ENCODE results near the gene CSH2. TPM values are rescaled to one million over a fixed set of nuclear protein-coding genes. Genes with fewer than 3 reads are reported as not detected.

Gene CSH2
- polyA plus RNA-seq, 1 donor, result 0.06 TPM

DNA sequence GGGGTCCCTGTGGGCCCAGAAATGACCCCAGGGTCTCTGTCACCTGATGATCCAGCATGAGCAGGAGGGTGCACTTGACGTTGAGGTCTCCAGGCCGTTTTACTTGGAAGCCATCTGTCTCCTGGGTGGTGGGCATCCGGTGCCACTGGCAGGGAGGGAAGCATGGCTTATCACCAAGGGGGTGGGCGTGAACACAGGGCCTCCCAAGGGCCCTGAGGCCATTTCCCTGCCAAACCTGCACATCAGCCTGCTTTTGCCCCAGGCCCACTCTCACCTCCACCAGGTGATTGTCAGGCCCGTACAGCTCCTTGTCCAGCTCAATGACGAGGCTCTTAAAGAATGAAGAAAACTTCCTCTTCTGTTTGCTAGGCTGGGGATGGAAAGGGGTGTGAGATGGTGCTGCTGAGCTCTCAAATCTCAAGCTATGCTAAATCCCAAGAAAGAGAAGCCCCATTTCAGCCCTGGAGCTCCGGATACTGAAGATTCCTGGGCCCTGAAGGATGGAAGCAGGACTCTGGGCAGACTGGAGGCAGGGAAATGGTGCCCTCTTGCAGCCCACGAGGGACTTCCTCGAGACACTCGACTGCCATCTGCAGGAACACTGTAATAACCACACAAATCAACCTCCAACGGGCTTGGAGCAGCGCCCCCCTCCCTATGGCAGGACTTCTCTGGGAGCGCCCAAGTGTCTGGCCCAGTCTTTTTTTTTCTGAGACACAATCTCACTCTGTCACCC is 38.9 kb downstream of the CSH2 start:
- no CpG with 5 or more reads among the region's 13 CpGs for whole genome bisulfite sequencing (ENCODE audit: insufficient coverage, low lambda C conversion rate)
- H3K27ac ChIP-seq (ENCODE audit: low read length), result no peak overlapping the region
- no peak overlapping the region for H3K4me3 ChIP-seq (ENCODE audit: low read length)
- H3K36me3 ChIP-seq (ENCODE audit: control insufficient read depth, insufficient read depth, low read length), result peaks cover 84% of the 10 kb centered on the region
- H3K4me1 ChIP-seq (ENCODE audit: control insufficient read depth, insufficient read depth, low read length), result peaks cover 21% of the 10 kb centered on the region
- peak; percentile 75 to 84 for DNase-seq
- H3K9me3 ChIP-seq (ENCODE audit: control insufficient read depth, low read depth, low read length), result no peaks in the 10 kb centered on the region
- no peaks in the 10 kb centered on the region for H3K27me3 ChIP-seq (ENCODE audit: control insufficient read depth, insufficient read depth, low read length)

DNA sequence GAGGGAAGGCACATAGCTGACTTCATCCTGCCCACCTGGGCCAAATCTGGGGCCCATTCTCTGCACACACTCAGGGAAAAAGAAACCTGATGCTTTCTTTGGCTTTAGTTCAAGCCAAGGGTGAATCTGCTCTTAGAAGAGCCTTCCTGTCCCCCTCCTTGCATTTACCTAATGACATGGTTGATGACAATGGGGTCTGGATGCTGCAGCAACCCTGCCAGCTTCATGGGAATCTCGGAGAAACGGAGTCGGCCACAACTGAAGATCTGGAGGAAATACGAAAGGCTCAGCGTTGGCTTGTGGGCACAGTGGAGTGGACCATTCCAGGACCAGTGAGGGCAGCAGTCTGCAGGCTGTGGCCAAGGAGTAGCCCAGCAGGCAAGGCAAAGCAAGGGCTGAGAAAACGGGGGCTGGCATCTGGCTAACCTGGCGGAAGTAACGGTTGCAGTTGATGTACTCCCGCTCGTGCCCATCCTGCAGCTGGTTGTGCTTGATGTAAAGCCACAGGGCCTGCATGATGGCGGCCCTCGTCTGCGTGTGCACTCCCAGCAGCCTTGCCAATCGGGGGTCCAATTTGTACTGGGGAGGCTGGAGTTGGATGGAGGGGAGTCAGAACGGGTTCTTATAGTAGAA is 39.6 kb downstream of the CSH2 start:
- Histone ChIP-seq H3K27ac (ENCODE audit: low read length) (no peak overlapping the region), H3K36me3 (ENCODE audit: control insufficient read depth, insufficient read depth, low read length) (peaks cover 91% of the 10 kb centered on the region), H3K27me3 (ENCODE audit: control insufficient read depth, insufficient read depth, low read length) (no peaks in the 10 kb centered on the region), H3K9me3 (ENCODE audit: control insufficient read depth, low read depth, low read length) (no peaks in the 10 kb centered on the region), H3K4me3 (ENCODE audit: low read length) (no peak overlapping the region), H3K4me1 (ENCODE audit: control insufficient read depth, insufficient read depth, low read length) (peaks cover 14% of the 10 kb centered on the region)
- WGBS (ENCODE audit: insufficient coverage, low lambda C conversion rate), result no CpG with 5 or more reads among the region's 15 CpGs
- DNase-seq, result no peak

DNA sequence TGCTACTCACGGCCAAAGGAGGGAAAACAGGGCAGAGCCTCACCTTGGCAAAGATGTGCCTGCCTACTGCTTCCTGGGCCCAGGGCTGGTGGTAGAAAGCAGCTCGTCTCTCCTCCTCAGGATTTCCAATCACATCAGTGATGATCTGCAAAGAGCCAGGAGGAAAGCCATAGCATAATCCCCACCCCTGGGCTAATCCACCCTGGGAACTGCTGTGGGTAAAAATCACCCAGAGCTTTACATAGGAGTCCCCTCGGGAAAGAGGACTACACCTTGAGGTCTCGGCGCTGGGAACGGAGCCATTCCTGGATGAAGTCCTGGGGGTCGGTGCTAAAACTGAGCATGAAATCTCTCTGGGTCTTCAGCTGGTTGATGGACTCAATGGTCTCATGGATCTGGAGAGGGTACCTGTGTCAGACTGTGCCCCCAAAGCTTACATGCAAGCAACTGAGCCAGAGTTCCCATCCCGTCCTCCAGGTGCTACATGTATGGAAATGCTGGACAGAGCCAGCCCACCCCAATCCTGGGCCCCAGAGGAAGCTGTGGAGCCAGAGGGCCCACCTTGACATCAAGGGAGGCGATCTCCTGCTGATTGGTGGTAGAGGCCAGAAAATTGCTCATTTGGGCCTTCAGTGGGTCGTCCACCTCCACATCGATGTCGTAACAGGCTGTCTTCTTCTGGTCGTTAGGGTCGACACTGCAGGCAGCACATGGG is 40.3 kb downstream of the CSH2 start:
- no CpG with 5 or more reads among the region's 14 CpGs for WGBS (ENCODE audit: insufficient coverage, low lambda C conversion rate)
- Histone ChIP-seq H3K4me1 (ENCODE audit: control insufficient read depth, insufficient read depth, low read length) (peaks cover 9% of the 10 kb centered on the region), H3K36me3 (ENCODE audit: control insufficient read depth, insufficient read depth, low read length) (peaks cover 89% of the 10 kb centered on the region), H3K4me3 (ENCODE audit: low read length) (no peak overlapping the region), H3K27me3 (ENCODE audit: control insufficient read depth, insufficient read depth, low read length) (no peaks in the 10 kb centered on the region), H3K9me3 (ENCODE audit: control insufficient read depth, low read depth, low read length) (no peaks in the 10 kb centered on the region), H3K27ac (ENCODE audit: low read length) (no peak overlapping the region)
- no peak for DNase-seq

DNA sequence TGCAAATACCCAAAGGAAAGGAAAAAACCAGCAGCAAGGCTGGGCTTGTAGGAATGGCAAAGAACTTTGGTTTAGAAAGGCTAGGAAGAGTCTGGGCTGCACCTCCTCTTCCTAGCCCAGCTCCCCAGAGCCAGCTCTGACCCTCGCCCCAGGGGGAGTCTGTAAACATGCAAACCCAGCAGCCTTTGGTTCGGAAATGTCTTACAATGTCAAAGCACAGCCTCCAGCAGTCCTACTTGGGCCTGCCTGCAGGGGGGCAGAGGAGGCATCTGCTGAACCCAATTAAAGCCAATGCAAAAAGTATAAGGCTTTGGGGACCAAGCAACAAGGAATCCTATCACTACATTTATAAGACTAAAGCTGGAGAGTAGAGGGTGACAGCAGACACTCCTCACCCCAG is 41.0 kb downstream of the CSH2 start:
- Histone ChIP-seq H3K4me1 (ENCODE audit: control insufficient read depth, insufficient read depth, low read length) (peaks cover 10% of the 10 kb centered on the region), H3K36me3 (ENCODE audit: control insufficient read depth, insufficient read depth, low read length) (peaks cover 81% of the 10 kb centered on the region), H3K27me3 (ENCODE audit: control insufficient read depth, insufficient read depth, low read length) (no peaks in the 10 kb centered on the region), H3K27ac (ENCODE audit: low read length) (no peak overlapping the region), H3K4me3 (ENCODE audit: low read length) (no peak overlapping the region), H3K9me3 (ENCODE audit: control insufficient read depth, low read depth, low read length) (no peaks in the 10 kb centered on the region)
- WGBS (ENCODE audit: insufficient coverage, low lambda C conversion rate), result no CpG with 5 or more reads among the region's 2 CpGs
- no peak for DNase-seq

DNA sequence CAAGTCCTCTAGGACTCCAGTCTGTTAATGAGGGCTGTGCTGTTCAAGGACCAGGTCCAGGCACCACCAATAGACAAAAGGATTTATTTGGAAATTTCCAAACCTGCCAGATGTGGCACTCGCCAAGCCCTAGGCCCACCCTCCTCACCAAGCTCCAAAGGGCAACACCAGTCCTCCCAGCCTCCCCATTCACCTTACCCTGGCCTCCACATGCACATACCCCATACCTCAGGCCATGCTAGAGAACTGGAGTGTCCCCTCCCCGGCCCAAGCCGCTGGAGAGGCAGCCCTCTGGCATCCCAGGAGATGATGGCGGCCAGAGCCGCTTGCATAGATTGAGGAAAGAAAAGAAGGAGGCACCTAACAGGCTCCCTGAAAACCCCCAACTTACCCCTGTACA is 41.5 kb downstream of the CSH2 start:
- no peaks in the 10 kb centered on the region for H3K9me3 ChIP-seq (ENCODE audit: control insufficient read depth, low read depth, low read length)
- no peak for DNase-seq
- peaks cover 77% of the 10 kb centered on the region for H3K36me3 ChIP-seq (ENCODE audit: control insufficient read depth, insufficient read depth, low read length)
- no peak overlapping the region for H3K27ac ChIP-seq (ENCODE audit: low read length)
- H3K4me1 ChIP-seq (ENCODE audit: control insufficient read depth, insufficient read depth, low read length), result peaks cover 10% of the 10 kb centered on the region
- H3K27me3 ChIP-seq (ENCODE audit: control insufficient read depth, insufficient read depth, low read length), result no peaks in the 10 kb centered on the region
- no CpG with 5 or more reads among the region's 5 CpGs for WGBS (ENCODE audit: insufficient coverage, low lambda C conversion rate)
- H3K4me3 ChIP-seq (ENCODE audit: low read length), result no peak overlapping the region

DNA sequence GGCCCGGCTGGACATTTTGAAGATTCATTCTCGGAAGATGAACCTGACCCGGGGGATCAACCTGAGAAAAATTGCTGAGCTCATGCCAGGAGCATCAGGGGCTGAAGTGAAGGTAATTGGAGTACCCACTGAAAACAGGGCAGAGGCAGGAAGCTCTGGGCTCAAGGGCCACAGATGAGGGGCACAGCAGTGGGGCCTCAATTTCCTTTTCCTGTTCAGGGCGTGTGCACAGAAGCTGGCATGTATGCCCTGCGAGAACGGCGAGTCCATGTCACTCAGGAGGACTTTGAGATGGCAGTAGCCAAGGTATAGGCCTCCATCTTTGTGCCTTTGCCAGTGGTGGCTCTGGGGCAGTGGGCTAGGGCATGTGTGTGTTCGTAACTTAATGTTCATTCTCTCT is 42.0 kb downstream of the CSH2 start:
- no peaks in the 10 kb centered on the region for H3K9me3 ChIP-seq (ENCODE audit: control insufficient read depth, low read depth, low read length)
- DNase-seq, result no peak
- H3K36me3 ChIP-seq (ENCODE audit: control insufficient read depth, insufficient read depth, low read length), result peaks cover 72% of the 10 kb centered on the region
- H3K4me3 ChIP-seq (ENCODE audit: low read length), result no peak overlapping the region
- no peak overlapping the region for H3K27ac ChIP-seq (ENCODE audit: low read length)
- H3K4me1 ChIP-seq (ENCODE audit: control insufficient read depth, insufficient read depth, low read length), result peaks cover 10% of the 10 kb centered on the region
- no CpG with 5 or more reads among the region's 8 CpGs for WGBS (ENCODE audit: insufficient coverage, low lambda C conversion rate)
- no peaks in the 10 kb centered on the region for H3K27me3 ChIP-seq (ENCODE audit: control insufficient read depth, insufficient read depth, low read length)

DNA sequence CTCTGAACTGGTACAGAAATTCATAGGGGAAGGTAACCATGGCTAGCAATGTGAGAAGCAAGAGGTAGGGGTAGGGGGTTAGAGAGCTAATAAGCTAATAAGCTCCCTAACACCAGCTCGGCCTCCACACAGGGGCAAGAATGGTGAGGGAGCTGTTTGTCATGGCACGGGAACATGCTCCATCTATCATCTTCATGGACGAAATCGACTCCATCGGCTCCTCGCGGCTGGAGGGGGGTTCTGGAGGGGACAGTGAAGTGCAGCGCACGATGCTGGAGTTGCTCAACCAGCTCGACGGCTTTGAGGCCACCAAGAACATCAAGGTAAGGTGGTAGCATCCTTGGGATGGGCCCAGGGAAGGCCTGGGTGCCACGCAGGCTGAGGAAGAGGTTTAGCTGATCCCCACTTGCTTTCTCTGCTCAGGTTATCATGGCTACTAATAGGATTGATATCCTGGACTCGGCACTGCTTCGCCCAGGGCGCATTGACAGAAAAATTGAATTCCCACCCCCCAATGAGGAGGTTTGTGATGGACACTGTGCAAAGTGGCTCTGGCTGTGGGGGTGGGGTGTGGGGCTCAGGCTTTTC is 42.5 kb downstream of the CSH2 start:
- H3K36me3 ChIP-seq (ENCODE audit: control insufficient read depth, insufficient read depth, low read length), result peaks cover 68% of the 10 kb centered on the region
- no peak overlapping the region for H3K27ac ChIP-seq (ENCODE audit: low read length)
- DNase-seq, result no peak
- H3K4me3 ChIP-seq (ENCODE audit: low read length), result no peak overlapping the region
- no peaks in the 10 kb centered on the region for H3K9me3 ChIP-seq (ENCODE audit: control insufficient read depth, low read depth, low read length)
- H3K4me1 ChIP-seq (ENCODE audit: control insufficient read depth, insufficient read depth, low read length), result peaks cover 11% of the 10 kb centered on the region
- no CpG with 5 or more reads among the region's 15 CpGs for WGBS (ENCODE audit: insufficient coverage, low lambda C conversion rate)
- H3K27me3 ChIP-seq (ENCODE audit: control insufficient read depth, insufficient read depth, low read length), result no peaks in the 10 kb centered on the region

DNA sequence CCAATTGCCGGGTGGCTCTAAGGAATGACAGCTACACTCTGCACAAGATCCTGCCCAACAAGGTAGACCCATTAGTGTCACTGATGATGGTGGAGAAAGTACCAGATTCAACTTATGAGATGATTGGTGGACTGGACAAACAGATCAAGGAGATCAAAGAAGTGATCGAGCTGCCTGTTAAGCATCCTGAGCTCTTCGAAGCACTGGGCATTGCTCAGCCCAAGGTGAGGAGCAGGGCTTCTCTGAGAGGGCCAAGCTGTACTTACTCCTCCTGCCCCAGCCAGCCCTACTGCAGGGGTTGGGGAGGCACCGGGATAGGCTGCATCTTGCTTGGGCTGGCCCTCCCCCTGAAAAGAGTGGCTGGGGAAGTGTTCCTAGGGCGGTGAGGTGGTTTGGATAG is 43.2 kb downstream of the CSH2 start:
- WGBS (ENCODE audit: insufficient coverage, low lambda C conversion rate), result no CpG with 5 or more reads among the region's 5 CpGs
- no peaks in the 10 kb centered on the region for H3K27me3 ChIP-seq (ENCODE audit: control insufficient read depth, insufficient read depth, low read length)
- peaks cover 14% of the 10 kb centered on the region for H3K4me1 ChIP-seq (ENCODE audit: control insufficient read depth, insufficient read depth, low read length)
- no peaks in the 10 kb centered on the region for H3K9me3 ChIP-seq (ENCODE audit: control insufficient read depth, low read depth, low read length)
- H3K27ac ChIP-seq (ENCODE audit: low read length), result no peak overlapping the region
- H3K36me3 ChIP-seq (ENCODE audit: control insufficient read depth, insufficient read depth, low read length), result peaks cover 66% of the 10 kb centered on the region
- H3K4me3 ChIP-seq (ENCODE audit: low read length), result no peak overlapping the region
- DNase-seq, result no peak

DNA sequence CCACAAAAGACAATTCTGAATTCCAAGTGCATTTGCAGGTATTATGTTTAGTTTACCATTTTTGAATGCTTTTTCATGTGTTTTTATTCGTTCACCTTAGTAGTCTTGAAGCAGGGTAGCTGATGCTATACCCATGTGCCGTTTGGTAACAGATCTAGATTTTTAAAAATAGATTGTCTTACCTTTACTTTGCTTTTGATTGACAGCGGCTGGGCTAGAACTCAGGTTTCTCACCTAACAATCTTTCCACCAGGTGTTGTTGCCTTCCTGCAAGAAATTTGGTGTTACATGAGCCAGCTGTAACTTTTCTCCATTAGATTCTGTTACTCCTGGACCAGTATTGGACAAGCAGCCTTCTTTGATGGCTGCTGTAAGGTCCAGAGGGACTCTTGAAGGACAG is 44.5 kb downstream of the CSH2 start:
- Histone ChIP-seq H3K4me1 (ENCODE audit: control insufficient read depth, insufficient read depth, low read length) (peaks cover 11% of the 10 kb centered on the region), H3K4me3 (ENCODE audit: low read length) (no peak overlapping the region), H3K27ac (ENCODE audit: low read length) (no peak overlapping the region), H3K9me3 (ENCODE audit: control insufficient read depth, low read depth, low read length) (no peaks in the 10 kb centered on the region), H3K36me3 (ENCODE audit: control insufficient read depth, insufficient read depth, low read length) (peaks cover 67% of the 10 kb centered on the region), H3K27me3 (ENCODE audit: control insufficient read depth, insufficient read depth, low read length) (no peaks in the 10 kb centered on the region)
- WGBS (ENCODE audit: insufficient coverage, low lambda C conversion rate), result 100% methylated on average over 1 of the region's 3 CpGs
- DNase-seq, result no peak

DNA sequence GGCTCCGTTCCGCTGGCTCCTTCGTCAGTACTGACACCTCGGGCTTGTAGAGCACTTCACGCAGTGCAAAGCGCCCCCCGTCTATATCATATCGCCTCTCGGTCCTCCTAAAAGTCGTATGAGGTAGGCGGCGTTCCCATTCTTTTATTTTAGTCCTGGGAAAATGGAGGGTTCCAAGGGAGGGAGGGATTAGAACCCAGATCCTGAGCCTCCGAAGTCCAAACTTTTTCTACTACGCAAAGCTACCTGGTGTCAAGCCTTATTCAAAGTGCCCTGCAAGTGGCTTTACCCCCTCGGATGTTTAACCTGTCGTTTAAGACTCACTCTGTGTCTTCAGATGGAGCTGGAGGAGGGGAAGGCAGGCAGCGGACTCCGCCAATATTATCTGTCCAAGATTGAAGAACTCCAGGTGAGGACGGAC is 45.7 kb downstream of the CSH2 start:
- peaks cover 11% of the 10 kb centered on the region for H3K4me1 ChIP-seq (ENCODE audit: control insufficient read depth, insufficient read depth, low read length)
- H3K9me3 ChIP-seq (ENCODE audit: control insufficient read depth, low read depth, low read length), result no peaks in the 10 kb centered on the region
- DNase-seq, result no peak
- WGBS (ENCODE audit: insufficient coverage, low lambda C conversion rate), result no CpG with 5 or more reads among the region's 19 CpGs
- peak overlapping the region; percentile 69 for H3K4me3 ChIP-seq (ENCODE audit: low read length)
- H3K27ac ChIP-seq (ENCODE audit: low read length), result peak overlapping the region; percentile 81
- no peaks in the 10 kb centered on the region for H3K27me3 ChIP-seq (ENCODE audit: control insufficient read depth, insufficient read depth, low read length)
- H3K36me3 ChIP-seq (ENCODE audit: control insufficient read depth, insufficient read depth, low read length), result peaks cover 65% of the 10 kb centered on the region
